ENCODE results near the gene RCBTB2.

DNA sequence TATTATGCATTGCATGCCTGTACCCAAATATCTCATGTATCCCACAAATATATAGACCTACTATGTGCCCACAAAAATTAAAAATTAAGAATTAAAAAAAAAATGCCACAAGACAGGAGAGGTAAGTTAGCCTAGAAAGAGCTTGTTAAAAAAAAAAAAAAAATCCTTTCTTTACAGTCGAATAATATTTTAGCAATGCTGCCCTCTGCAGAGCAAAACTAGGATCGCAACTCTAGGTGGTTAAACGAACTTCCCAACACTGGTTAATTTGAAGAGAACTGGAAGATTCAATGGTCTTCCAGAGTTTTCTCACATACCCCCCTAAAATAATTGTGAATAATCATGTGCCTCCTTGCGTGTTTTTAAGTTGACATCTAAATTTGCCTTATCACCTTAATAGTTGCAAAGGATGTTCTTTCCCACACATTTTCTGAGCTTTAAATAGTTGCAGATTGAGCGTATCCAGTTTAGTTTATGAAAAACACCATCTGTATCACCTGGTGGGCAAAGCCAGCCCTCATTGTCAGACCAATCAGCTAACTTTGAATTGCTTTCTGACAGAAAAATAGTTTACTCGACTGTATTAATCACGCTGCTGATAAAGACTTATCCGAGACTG, 47.4 kb upstream of the RCBTB2 start:
- TF ChIP-seq, protein P1, sequence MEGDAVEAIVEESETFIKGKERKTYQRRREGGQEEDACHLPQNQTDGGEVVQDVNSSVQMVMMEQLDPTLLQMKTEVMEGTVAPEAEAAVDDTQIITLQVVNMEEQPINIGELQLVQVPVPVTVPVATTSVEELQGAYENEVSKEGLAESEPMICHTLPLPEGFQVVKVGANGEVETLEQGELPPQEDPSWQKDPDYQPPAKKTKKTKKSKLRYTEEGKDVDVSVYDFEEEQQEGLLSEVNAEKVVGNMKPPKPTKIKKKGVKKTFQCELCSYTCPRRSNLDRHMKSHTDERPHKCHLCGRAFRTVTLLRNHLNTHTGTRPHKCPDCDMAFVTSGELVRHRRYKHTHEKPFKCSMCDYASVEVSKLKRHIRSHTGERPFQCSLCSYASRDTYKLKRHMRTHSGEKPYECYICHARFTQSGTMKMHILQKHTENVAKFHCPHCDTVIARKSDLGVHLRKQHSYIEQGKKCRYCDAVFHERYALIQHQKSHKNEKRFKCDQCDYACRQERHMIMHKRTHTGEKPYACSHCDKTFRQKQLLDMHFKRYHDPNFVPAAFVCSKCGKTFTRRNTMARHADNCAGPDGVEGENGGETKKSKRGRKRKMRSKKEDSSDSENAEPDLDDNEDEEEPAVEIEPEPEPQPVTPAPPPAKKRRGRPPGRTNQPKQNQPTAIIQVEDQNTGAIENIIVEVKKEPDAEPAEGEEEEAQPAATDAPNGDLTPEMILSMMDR (IDR thresholded peaks at IDR 0.05; ENCODE audit: low read depth, low read length, poor library complexity, severe bottlenecking), result peak; percentile 68
- TF ChIP-seq EZH2phosphoT487 (IDR thresholded peaks at IDR 0.05; ENCODE audit: borderline replicate concordance, low read length), result no peak

All from DOHH2 (cell line).